H1 (cell line): Measurements from ENCODE around the gene IDI1. TPM values are rescaled to one million over a fixed set of nuclear protein-coding genes. Genes with fewer than 3 reads are reported as not detected.

Source experiments
- CTCF ChIA-PET: fragments of 300-600 bp; sonication (Branson Sonifier 250); formaldehyde crosslinking; loops from one replicate; lab custom pipeline; 2021; ENCODE audit not compliant: partially characterized antibody; lab: Charles Lee
- POLR2A ChIA-PET: fragments of 300-600 bp; sonication (Branson Sonifier 250); formaldehyde crosslinking; loops from one replicate; lab custom pipeline; 2021; ENCODE audit warnings: inconsistent platforms; ENCODE audit not compliant: partially characterized antibody; lab: Charles Lee
- DNase-seq, 2 experiments: peaks; one replicate each; pipeline versions ENCODE4 v3.0.0 to v3.0.0-alpha.2; 2010 to 2022; ENCODE audit warnings: low spot score in 2 of 2, low read depth in 1 of 2, mixed read lengths in 1 of 2
- FAIRE-seq: peaks from 2 replicates; lab custom pipeline; 2011; peaks lifted over from hg19 to GRCh38; lab: Jason Lieb, UNC
- H2AFZ ChIP-seq: 2 replicates; pipeline ENCODE4 v1.8.1; 2012; ENCODE audit warnings: low read length, inconsistent platforms
- H2AK5ac ChIP-seq: 2 replicates; pipeline ENCODE4 v1.6.1; 2013; ENCODE audit warnings: low read depth, low read length
- H2BK120ac ChIP-seq: replicated peaks from 2 replicates; pipeline ENCODE3; 2013; ENCODE audit warnings: low read depth, low read length, inconsistent platforms
- H2BK12ac ChIP-seq: 2 replicates; pipeline ENCODE4 v1.6.1; 2013; ENCODE audit warnings: low read depth, low read length
- H2BK15ac ChIP-seq: 2 replicates; pipeline ENCODE4 v1.6.1; 2013; ENCODE audit warnings: low read length
- H2BK20ac ChIP-seq: 2 replicates; pipeline ENCODE4 v1.6.1; 2013; ENCODE audit warnings: low read length
- H2BK5ac ChIP-seq: 2 replicates; pipeline ENCODE4 v1.6.1; 2013; ENCODE audit warnings: low read depth, low read length
- H3K14ac ChIP-seq: 2 replicates; pipeline ENCODE4 v1.6.1; 2013; ENCODE audit warnings: inconsistent platforms; ENCODE audit not compliant: insufficient read length
- H3K18ac ChIP-seq: 2 replicates; pipeline ENCODE4 v1.6.1; 2013; ENCODE audit warnings: low read length; ENCODE audit errors: extremely low read depth
- H3K23ac ChIP-seq: 2 replicates; pipeline ENCODE4 v1.6.1; 2013; ENCODE audit warnings: inconsistent platforms; ENCODE audit not compliant: insufficient read length
- H3K23me2 ChIP-seq: 2 replicates; pipeline ENCODE4 v1.6.1; 2013; ENCODE audit warnings: low read depth, low read length
- H3K27ac ChIP-seq: 2 replicates; pipeline ENCODE4 v1.6.1; 2011; ENCODE audit warnings: low read depth, low read length, inconsistent platforms
- H3K27me3 ChIP-seq, 4 experiments: replicated peaks in 1 of 4; 1 replicate in 1 of 4; 2 replicates in 3 of 4; pipeline versions ENCODE4 v1.6.1 to v1.8.1; 2011 to 2013; ENCODE audit warnings: low read length in 3 of 4, mild to moderate bottlenecking in 3 of 4, inconsistent platforms in 2 of 4, mixed read lengths in 2 of 4, moderate library complexity in 1 of 4; ENCODE audit not compliant: control insufficient read depth in 3 of 4, insufficient read depth in 3 of 4; ENCODE audit errors: extremely low read depth in 1 of 4
- H3K36me3 ChIP-seq, 4 experiments: 2 replicates each; pipeline versions ENCODE4 v1.6.1 to v1.8.1; 2011 to 2013; ENCODE audit warnings: mild to moderate bottlenecking in 4 of 4, low read length in 3 of 4, moderate library complexity in 2 of 4, control low read depth in 1 of 4, inconsistent platforms in 1 of 4; ENCODE audit not compliant: insufficient read depth in 4 of 4, control insufficient read depth in 2 of 4
- H3K4ac ChIP-seq: replicated peaks from 2 replicates; pipeline ENCODE3; 2013; ENCODE audit warnings: low read length, low read depth, mixed read lengths, inconsistent platforms; ENCODE audit not compliant: insufficient read length
- H3K4me1 ChIP-seq, 4 experiments: replicated peaks in 1 of 4; 1 replicate in 1 of 4; 2 replicates in 3 of 4; pipeline versions ENCODE4 v1.6.1 to v1.8.1; 2011 to 2013; ENCODE audit warnings: low read length in 3 of 4, inconsistent platforms in 2 of 4, mixed read lengths in 1 of 4; ENCODE audit not compliant: insufficient read depth in 4 of 4, control insufficient read depth in 3 of 4
- H3K4me2 ChIP-seq, 2 experiments: 2 replicates each; pipeline versions ENCODE4 v1.6.1 to v1.8.1; 2011 to 2013; ENCODE audit warnings: low read depth in 2 of 2, low read length in 2 of 2, control low read depth in 1 of 2, inconsistent platforms in 1 of 2, mild to moderate bottlenecking in 1 of 2; ENCODE audit not compliant: insufficient read depth in 1 of 2
- H3K4me3 ChIP-seq, 4 experiments: fragments of 200-600, 300-600 bp in 1 of 4; sonication (generic), shearing (Covaris generic), sonication (Bioruptor Twin) in 1 of 4; 2 replicates each; pipeline versions ENCODE4 v1.5.1 to v1.8.1; 2011 to 2016; ENCODE audit warnings: low read length in 4 of 4, low read depth in 3 of 4, control low read depth in 2 of 4, inconsistent platforms in 2 of 4, mild to moderate bottlenecking in 2 of 4, mixed read lengths in 1 of 4, moderate library complexity in 1 of 4; ENCODE audit not compliant: insufficient read depth in 2 of 4; ENCODE audit errors: extremely low read depth in 1 of 4
- H3K56ac ChIP-seq: replicated peaks from 2 replicates; pipeline ENCODE3; 2013; ENCODE audit warnings: low read depth, mild to moderate bottlenecking, mixed read lengths, low read length, inconsistent platforms; ENCODE audit not compliant: insufficient read length
- H3K79me1 ChIP-seq: 2 replicates; pipeline ENCODE4 v1.6.1; 2013; ENCODE audit warnings: low read depth, low read length, control low read depth
- H3K79me2 ChIP-seq, 2 experiments: 2 replicates each; pipeline versions ENCODE4 v1.6.1 to v1.8.1; 2012 to 2013; ENCODE audit warnings: low read length in 2 of 2, mild to moderate bottlenecking in 2 of 2, inconsistent platforms in 1 of 2; ENCODE audit not compliant: insufficient read depth in 2 of 2, control insufficient read depth in 1 of 2
- H3K9ac ChIP-seq, 4 experiments: replicated peaks in 1 of 4; 1 replicate in 1 of 4; 2 replicates in 3 of 4; pipeline versions ENCODE4 v1.6.1 to v1.8.1; 2011 to 2013; ENCODE audit warnings: low read depth in 3 of 4, low read length in 3 of 4, control low read depth in 2 of 4, mild to moderate bottlenecking in 2 of 4, moderate library complexity in 2 of 4, inconsistent platforms in 1 of 4; ENCODE audit errors: extremely low read depth in 1 of 4
- H3K9me3 ChIP-seq, 2 experiments: 2 replicates each; pipeline versions ENCODE4 v1.6.1 to v1.8.1; 2012 to 2013; ENCODE audit warnings: mild to moderate bottlenecking in 2 of 2, moderate library complexity in 2 of 2, control low read depth in 1 of 2, inconsistent platforms in 1 of 2, low read depth in 1 of 2, low read length in 1 of 2, mixed read lengths in 1 of 2; ENCODE audit not compliant: insufficient read depth in 2 of 2
- H4K20me1 ChIP-seq, 2 experiments: replicated peaks in 1 of 2; 2 replicates each; pipeline versions ENCODE3 to v1.8.1; 2011 to 2013; ENCODE audit warnings: inconsistent platforms in 2 of 2, low read length in 2 of 2, mild to moderate bottlenecking in 1 of 2; ENCODE audit not compliant: insufficient read depth in 2 of 2, control insufficient read depth in 1 of 2
- H4K5ac ChIP-seq: 2 replicates; pipeline ENCODE4 v1.6.1; 2013; ENCODE audit warnings: low read length, low read depth, mixed read lengths, inconsistent platforms; ENCODE audit not compliant: insufficient read length
- H4K8ac ChIP-seq: 2 replicates; pipeline ENCODE4 v1.8.0; 2013; ENCODE audit warnings: mild to moderate bottlenecking, moderate library complexity, low read length, inconsistent platforms; ENCODE audit not compliant: insufficient read depth; ENCODE audit errors: extremely low read depth
- H4K91ac ChIP-seq: replicated peaks from 2 replicates; pipeline ENCODE3; 2013; ENCODE audit warnings: low read length, mixed read lengths, inconsistent platforms; ENCODE audit not compliant: insufficient read length
- ATF2 ChIP-seq: IDR thresholded peaks from 2 replicates; pipeline ENCODE4 v1.6.1; 2012; ENCODE audit warnings: low read length, inconsistent platforms
- CREB1 ChIP-seq: IDR thresholded peaks from 2 replicates; pipeline ENCODE4 v1.6.1; 2012; ENCODE audit warnings: inconsistent platforms
- EZH2 ChIP-seq: fragments of 200-600 bp; sonication (generic); IDR thresholded peaks from 2 replicates; pipeline ENCODE4 v1.7.1; 2012; ENCODE audit warnings: low read depth, mild to moderate bottlenecking, moderate library complexity, low read length, inconsistent platforms; ENCODE audit not compliant: severe bottlenecking
- GABPA ChIP-seq: IDR thresholded peaks from 2 replicates; pipeline ENCODE4 v1.6.1; 2011; ENCODE audit warnings: mild to moderate bottlenecking, low read length, moderate library complexity, borderline replicate concordance; ENCODE audit not compliant: insufficient read depth
- HDAC2 ChIP-seq, 2 experiments: fragments of 300-600 bp in 1 of 2; sonication (generic) in 1 of 2; IDR thresholded peaks; 2 replicates each; pipeline ENCODE4 v1.6.1; 2011 to 2012; ENCODE audit warnings: low read depth in 2 of 2, low read length in 2 of 2, mild to moderate bottlenecking in 2 of 2, moderate library complexity in 2 of 2, borderline replicate concordance in 1 of 2, inconsistent platforms in 1 of 2
- HDAC6 ChIP-seq: IDR thresholded peaks from one replicate; pipeline ENCODE4 v1.7.1; 2012; ENCODE audit warnings: low read depth, mild to moderate bottlenecking, inconsistent platforms, low read length, moderate library complexity
- JUND ChIP-seq: IDR thresholded peaks from 2 replicates; pipeline ENCODE4 v1.6.1; 2011; ENCODE audit warnings: mild to moderate bottlenecking, improper control_type of control experiment, low read length
- KDM5A ChIP-seq: fragments of 200-600 bp; IDR thresholded peaks from 2 replicates; pipeline ENCODE4 v1.7.1; 2012; ENCODE audit warnings: mild to moderate bottlenecking, low read length, inconsistent platforms, mixed read lengths
- SP4 ChIP-seq: IDR thresholded peaks from 2 replicates; pipeline ENCODE4 v1.6.1; 2012; ENCODE audit warnings: low read length, inconsistent platforms
- TEAD4 ChIP-seq: IDR thresholded peaks from 2 replicates; pipeline ENCODE4 v1.6.1; 2012; ENCODE audit warnings: low read depth, low read length, inconsistent platforms, mixed read lengths
- WGBS, 2 experiments: shearing (Covaris generic) in 1 of 2; methylation state at CpG; one replicate each; pipeline versions ENCODE4 v1.1.6 to v1.1.7; 2013 to 2015; ENCODE audit warnings: low lambda C conversion rate in 2 of 2, mixed read lengths in 2 of 2, inconsistent platforms in 1 of 2, low coverage in 1 of 2, missing lambda C conversion rate in 1 of 2; ENCODE audit not compliant: insufficient replicate concordance in 2 of 2, insufficient coverage in 1 of 2, insufficient read length in 1 of 2; ENCODE audit errors: extremely low coverage in 1 of 2, missing lambda C conversion rate in 1 of 2; 5-methylcytosine and 5-hydroxymethylcytosine counted together
- polyA plus RNA-seq, 7 experiments: library from polyadenylated mRNA; depleted of rRNA in 3 of 7; stranded (reverse) in 5 of 7; unstranded in 2 of 7; fragments of >200 nt in 5 of 7; fragments of 200-250 nt in 2 of 7; gene quantifications; 1 replicate in 5 of 7; 2 replicates in 1 of 7; 4 replicates in 1 of 7; pipeline versions ENCODE4 v1.2.1 to v1.2.3, GENCODE V29; 2011 to 2013; ENCODE audit warnings: missing spikeins in 2 of 7, mixed read lengths in 2 of 7
- total RNA-seq: library from RNA; stranded (reverse); fragmentation: NEBNext Ultra II Directional; extraction: Animal tissue kit (Norgen Biotek cat#: 25700); gene quantifications from 2 replicates; pipeline ENCODE4 v1.2.1, GENCODE V29; 2021

Gene IDI1
- total and polyA plus RNA-seq, 2 of the 8 experiments (the other 6 are each of a cell fraction or from before 2014, with no cell fraction given), result 35.3 to 56.6 TPM

GRCh38 chr10:1061930-1062774, 13.2 kb upstream of the IDI1 start:
- no peak overlapping the region for H2AK5ac ChIP-seq
- no peak overlapping the region for H3K23ac ChIP-seq
- WGBS, 2 experiments, result 92% methylated on average over 7 of the region's 7 CpGs; no CpG with 5 or more reads in 1 of the 2 experiments
- ChIA-PET POLR2A (interaction anchor here (0.5 to 1.3 kb wide), 3 partner anchors 13 to 134 kb away, joined by 3 to 5 read pairs (median 4); partner anchors contain the start of gene IDI1), CTCF (interaction anchor here (0.7 to 1.5 kb wide), 2 partner anchors 12 to 189 kb away, joined by 3 to 4 read pairs; no protein-coding TSS in a partner anchor)
- no peak overlapping the region for H3K14ac ChIP-seq
- no peak overlapping the region for H2BK5ac ChIP-seq
- peaks cover 0 to 7% (median 1%) of the 10 kb centered on the region in 4 experiments; a peak in 3 of 7 replicates for H3K4me1 ChIP-seq
- FAIRE-seq (no peak), DNase-seq (no peak)
- H3K4me2 ChIP-seq, result no peak overlapping the region
- H4K20me1 ChIP-seq, result peaks cover 1 to 3% of the 10 kb centered on the region in 2 experiments
- H3K23me2 ChIP-seq, result no peaks in the 10 kb centered on the region
- H3K27ac ChIP-seq, result no peak overlapping the region
- no peak overlapping the region for H2BK120ac ChIP-seq
- no peaks in the 10 kb centered on the region for H3K27me3 ChIP-seq
- H4K8ac ChIP-seq, result no peak overlapping the region
- H3K4ac ChIP-seq, result no peak overlapping the region
- no peak overlapping the region for H4K91ac ChIP-seq
- no peak overlapping the region for H2BK12ac ChIP-seq
- no peak overlapping the region for H2AFZ ChIP-seq
- no peak overlapping the region for H3K4me3 ChIP-seq
- no peaks in the 10 kb centered on the region for H3K36me3 ChIP-seq
- no peak overlapping the region for H3K18ac ChIP-seq
- H3K9me3 ChIP-seq, result no peaks in the 10 kb centered on the region
- H3K79me2 ChIP-seq, result peaks cover 3 to 48% of the 10 kb centered on the region in 2 experiments; a peak in 3 of 4 replicates
- H2BK15ac ChIP-seq, result no peak overlapping the region
- H3K9ac ChIP-seq, result no peak overlapping the region
- peaks cover 10% of the 10 kb centered on the region; the same call in 1 of the 2 replicates for H3K79me1 ChIP-seq
- no peak overlapping the region for H4K5ac ChIP-seq
- no peak overlapping the region for H2BK20ac ChIP-seq
- no peak overlapping the region for H3K56ac ChIP-seq
- TF ChIP-seq HDAC6 (no peak), SP4 (no peak), EZH2 (no peak), HDAC2 (IDR thresholded peaks at IDR 0.05; ENCODE audit: borderline replicate concordance in 1 of 2, low read depth in 2 of 2, low read length in 2 of 2) (no peak), KDM5A (no peak), ATF2 (no peak), JUND (no peak), CREB1 (no peak), TEAD4 (no peak), GABPA (no peak)
